GM08714 (cell line): ENCODE data around the gene HIVEP3.

Experiments
- H3K4me3 ChIP-seq: fragments of 200-500 bp; sonication (Bioruptor generic); 2 replicates; pipeline ENCODE4 v1.5.1; 2014; ENCODE audit warnings: mild to moderate bottlenecking, low read length, inconsistent platforms
- ZNF274 ChIP-seq: IDR thresholded peaks from 2 replicates; pipeline ENCODE4 v1.6.1; 2012; ENCODE audit warnings: mild to moderate bottlenecking, low read depth, low read length

Gene HIVEP3

DNA sequence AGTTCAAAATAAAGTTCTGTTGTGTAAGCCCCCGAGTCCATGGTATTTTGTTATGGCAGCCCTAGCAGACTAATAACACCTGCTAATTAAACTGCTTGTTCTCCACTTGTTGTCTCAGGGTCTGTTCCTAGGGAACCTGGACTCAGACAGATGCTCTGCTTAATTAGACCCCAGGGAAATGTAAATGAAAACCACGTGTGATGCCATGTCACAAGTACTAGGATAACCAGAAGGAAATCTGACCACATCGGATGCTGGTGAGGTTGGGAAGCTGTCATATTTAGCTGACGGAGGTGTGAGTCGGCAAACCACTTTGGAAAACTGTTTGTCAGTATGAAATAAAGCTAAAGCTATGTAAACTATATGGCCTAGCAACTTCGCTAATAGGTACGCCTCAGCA lies 453.8 kb downstream of the HIVEP3 start:
- TF ChIP-seq ZNF274: no peak
- H3K4me3 ChIP-seq: no peak overlapping the region

DNA sequence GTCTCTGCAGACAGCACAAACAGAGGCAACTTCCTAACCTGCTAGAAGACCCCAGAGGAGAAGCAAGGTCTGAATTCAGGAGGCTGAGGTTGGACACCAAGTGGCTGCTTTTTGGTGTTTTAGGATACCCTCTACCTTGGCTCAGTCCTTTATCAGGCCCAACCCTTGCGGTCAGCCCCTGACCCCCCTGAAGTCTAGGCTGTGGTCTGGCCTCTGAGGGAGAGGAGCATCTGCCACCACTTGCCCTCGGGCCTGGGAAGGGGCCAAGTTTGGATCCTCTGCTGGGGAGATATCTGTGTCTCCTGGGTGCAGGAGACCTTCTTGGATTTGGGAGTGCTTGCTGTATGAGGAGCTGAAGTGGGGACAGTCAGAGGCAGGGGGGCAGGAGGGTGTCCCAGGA lies 455.2 kb downstream of the HIVEP3 start:
- H3K4me3 ChIP-seq: no peak overlapping the region
- no peak for TF ChIP-seq ZNF274

DNA sequence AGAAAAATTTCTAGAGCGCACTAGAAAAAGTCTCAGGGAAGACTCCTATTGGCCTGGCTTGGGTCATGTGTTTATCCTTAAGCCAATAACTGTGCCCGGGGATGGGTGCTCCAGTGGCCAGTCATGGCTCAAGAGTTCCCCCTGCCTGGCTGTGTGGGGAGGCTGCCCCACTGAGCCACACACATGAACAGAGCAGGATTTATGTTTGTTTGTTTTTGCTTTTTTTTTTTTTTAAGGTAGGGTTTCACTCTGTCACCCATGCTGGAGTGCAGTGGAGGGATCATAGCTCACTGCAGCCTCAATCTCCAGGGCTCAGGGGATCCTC lies 456.1 kb downstream of the HIVEP3 start:
- no peak for TF ChIP-seq ZNF274
- no peak overlapping the region for H3K4me3 ChIP-seq

DNA sequence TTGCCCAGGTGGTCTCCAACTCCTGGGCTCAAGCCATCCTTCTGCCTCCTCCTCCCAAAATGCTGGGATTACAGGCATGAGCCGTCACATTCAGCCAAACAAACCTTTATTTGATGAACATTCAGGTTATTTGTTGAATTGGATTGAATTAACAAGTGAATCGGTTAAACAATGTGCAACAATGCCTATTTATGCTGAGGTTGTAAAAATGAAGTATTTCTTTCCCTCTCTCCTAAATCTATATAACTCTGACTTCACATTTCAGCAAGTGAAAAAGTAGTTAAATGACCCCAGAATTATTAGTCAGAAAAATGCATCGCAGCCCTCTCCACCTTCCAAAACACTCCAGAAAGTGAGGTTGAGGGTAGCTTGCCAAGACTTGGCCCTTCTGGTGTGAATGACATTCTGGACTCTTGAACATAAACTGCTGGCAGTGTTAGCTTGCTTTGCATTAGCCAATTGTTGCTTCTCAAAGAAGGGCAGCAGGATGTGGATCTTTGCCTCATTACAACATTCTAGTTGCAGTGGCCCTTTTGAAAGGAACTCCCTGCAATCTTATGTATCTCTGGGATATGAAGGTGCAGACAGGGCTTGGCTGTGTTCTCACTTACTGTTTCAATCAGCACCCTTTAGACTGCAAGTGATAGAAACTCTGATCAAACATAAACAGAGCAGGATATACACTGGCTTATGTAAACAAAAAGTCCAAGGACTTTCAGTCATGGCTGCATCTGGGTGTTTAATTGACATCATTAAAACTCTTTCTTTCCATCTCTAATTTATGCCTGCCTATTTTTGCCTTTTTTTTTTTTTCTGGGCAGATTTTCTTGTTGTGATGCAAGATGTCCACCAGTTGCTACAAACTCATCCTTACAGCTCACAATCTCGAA lies 456.7 kb downstream of the HIVEP3 start:
- no peak for TF ChIP-seq ZNF274
- no peak overlapping the region for H3K4me3 ChIP-seq

DNA sequence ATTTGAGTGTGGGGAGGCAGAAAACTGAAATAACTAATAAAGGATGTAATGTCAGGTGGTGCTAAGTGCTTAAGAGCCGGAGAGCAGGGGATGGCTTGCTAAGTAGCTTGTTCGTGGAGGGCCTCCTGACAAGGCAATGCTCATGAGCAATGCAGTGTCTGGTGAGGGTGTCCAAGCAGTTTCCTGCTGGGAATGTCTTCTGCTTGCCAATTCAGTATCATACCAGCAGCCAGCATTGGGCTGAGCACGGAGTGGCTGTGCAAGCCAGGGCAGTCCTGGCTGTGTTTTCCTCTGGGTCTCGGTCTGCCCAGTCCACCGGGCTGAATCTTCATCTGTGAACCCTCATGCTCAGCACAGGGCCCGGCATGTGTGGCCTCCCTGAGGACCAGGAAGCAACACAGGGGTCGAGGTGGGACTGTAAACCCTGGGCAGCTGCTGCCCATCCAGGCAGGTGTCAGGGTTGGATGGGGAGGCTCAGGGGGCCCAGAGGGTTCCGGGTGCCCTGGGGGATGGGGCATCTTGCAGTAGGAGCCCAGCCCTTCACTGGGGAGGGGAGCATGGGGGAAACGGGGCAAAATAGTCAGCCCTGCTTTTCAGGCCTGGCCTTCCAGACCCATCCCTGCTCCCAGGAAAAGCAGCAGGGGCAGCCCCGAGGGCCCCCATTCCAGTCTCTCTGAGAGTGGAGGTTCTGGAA lies 461.7 kb downstream of the HIVEP3 start:
- TF ChIP-seq ZNF274: no peak
- H3K4me3 ChIP-seq: no peak overlapping the region
